H9 (cell line): ENCODE data around the gene ITSN1. TPM values are rescaled to one million over a fixed set of nuclear protein-coding genes. Genes with fewer than 3 reads are reported as not detected.

Experiments used
- DNase-seq: peaks from one replicate; pipeline ENCODE4 v3.0.0-alpha.2; 2017
- H2AFZ ChIP-seq: one replicate; pipeline ENCODE4 v1.6.1; 2013; ENCODE audit warnings: mild to moderate bottlenecking, low read length, control low read depth, moderate library complexity
- H2AK5ac ChIP-seq: 2 replicates; pipeline ENCODE4 v1.6.1; 2013; ENCODE audit warnings: low read length, control low read depth, mixed read lengths; ENCODE audit not compliant: insufficient read length
- H2BK120ac ChIP-seq: one replicate; pipeline ENCODE4 v1.6.1; 2013; ENCODE audit warnings: low read depth, mild to moderate bottlenecking, low read length, control low read depth, inconsistent platforms; ENCODE audit not compliant: poor library complexity, severe bottlenecking
- H2BK12ac ChIP-seq: 2 replicates; pipeline ENCODE4 v1.6.1; 2013; ENCODE audit warnings: low read length, control low read depth, mixed read lengths, low read depth; ENCODE audit not compliant: insufficient read length
- H2BK15ac ChIP-seq: 2 replicates; pipeline ENCODE4 v1.6.1; 2013; ENCODE audit warnings: low read depth, low read length, control low read depth
- H2BK20ac ChIP-seq: one replicate; pipeline ENCODE4 v1.6.1; 2013; ENCODE audit warnings: low read depth, mild to moderate bottlenecking, low read length, control low read depth, inconsistent platforms; ENCODE audit not compliant: poor library complexity, severe bottlenecking
- H2BK5ac ChIP-seq: 2 replicates; pipeline ENCODE4 v1.6.1; 2013; ENCODE audit warnings: low read length, control low read depth, mixed read lengths; ENCODE audit not compliant: insufficient read length
- H3K14ac ChIP-seq: 2 replicates; pipeline ENCODE4 v1.6.1; 2013; ENCODE audit warnings: low read length, control low read depth; ENCODE audit not compliant: insufficient read depth
- H3K18ac ChIP-seq: 2 replicates; pipeline ENCODE4 v1.6.1; 2013; ENCODE audit warnings: low read depth, mild to moderate bottlenecking, mixed read lengths, low read length, control low read depth; ENCODE audit not compliant: insufficient read length
- H3K23ac ChIP-seq: 2 replicates; pipeline ENCODE4 v1.6.1; 2013; ENCODE audit warnings: low read length, control low read depth, mixed read lengths, low read depth; ENCODE audit not compliant: insufficient read length
- H3K23me2 ChIP-seq: 2 replicates; pipeline ENCODE4 v1.6.1; 2013; ENCODE audit warnings: low read depth, mild to moderate bottlenecking, mixed read lengths, low read length, control low read depth; ENCODE audit not compliant: insufficient read length, poor library complexity, severe bottlenecking
- H3K27ac ChIP-seq: 2 replicates; pipeline ENCODE4 v1.5.1; 2013; ENCODE audit warnings: low read length, control low read depth, mixed read lengths, low read depth; ENCODE audit not compliant: insufficient read length
- H3K27me3 ChIP-seq: 2 replicates; pipeline ENCODE4 v1.6.1; 2013; ENCODE audit warnings: low read length, control low read depth, inconsistent platforms; ENCODE audit not compliant: insufficient read depth
- H3K4ac ChIP-seq: 2 replicates; pipeline ENCODE4 v1.6.1; 2013; ENCODE audit warnings: low read depth, mild to moderate bottlenecking, control low read depth, inconsistent platforms, low read length, moderate library complexity
- H3K4me1 ChIP-seq: 2 replicates; pipeline ENCODE4 v1.6.1; 2013; ENCODE audit warnings: low read length, control low read depth, inconsistent platforms; ENCODE audit not compliant: insufficient read depth
- H3K4me2 ChIP-seq: 2 replicates; pipeline ENCODE4 v1.6.1; 2013; ENCODE audit warnings: low read length, control low read depth, mixed read lengths; ENCODE audit not compliant: insufficient read length, insufficient read depth
- H3K56ac ChIP-seq: 2 replicates; pipeline ENCODE4 v1.6.1; 2013; ENCODE audit warnings: low read depth, mild to moderate bottlenecking, mixed read lengths, low read length, control low read depth; ENCODE audit not compliant: insufficient read length
- H3K79me1 ChIP-seq: 2 replicates; pipeline ENCODE4 v1.6.1; 2013; ENCODE audit warnings: low read depth, mild to moderate bottlenecking, moderate library complexity, low read length, control low read depth, inconsistent platforms; ENCODE audit not compliant: insufficient read depth, poor library complexity, severe bottlenecking
- H3K79me2 ChIP-seq: 2 replicates; pipeline ENCODE4 v1.6.1; 2013; ENCODE audit warnings: low read length, control low read depth, inconsistent platforms; ENCODE audit not compliant: insufficient read depth
- H3K9ac ChIP-seq: 2 replicates; pipeline ENCODE4 v1.6.1; 2013; ENCODE audit warnings: low read length, control low read depth, mixed read lengths; ENCODE audit not compliant: insufficient read length; ENCODE audit errors: extremely low read depth
- H3K9me3 ChIP-seq: one replicate; pipeline ENCODE4 v1.6.1; 2013; ENCODE audit warnings: low read depth, low read length, inconsistent platforms; ENCODE audit not compliant: control insufficient read depth
- H3T11ph ChIP-seq: one replicate; pipeline ENCODE4 v1.6.1; 2013; ENCODE audit warnings: mild to moderate bottlenecking, low read length, control low read depth, inconsistent platforms
- H4K20me1 ChIP-seq: one replicate; pipeline ENCODE4 v1.6.1; 2013; ENCODE audit not compliant: control insufficient read depth, insufficient read length, insufficient read depth
- H4K5ac ChIP-seq: 2 replicates; pipeline ENCODE4 v1.6.1; 2013; ENCODE audit warnings: low read depth, mild to moderate bottlenecking, mixed read lengths, low read length, control low read depth; ENCODE audit not compliant: insufficient read length
- H4K8ac ChIP-seq: replicated peaks from 2 replicates; pipeline ENCODE4 v1.6.1; 2013; ENCODE audit warnings: low read length, control low read depth, mixed read lengths, low read depth; ENCODE audit not compliant: insufficient read length
- H4K91ac ChIP-seq: 2 replicates; pipeline ENCODE4 v1.6.1; 2013; ENCODE audit warnings: low read depth, mild to moderate bottlenecking, moderate library complexity, mixed read lengths, low read length, control low read depth; ENCODE audit not compliant: insufficient read length
- H3K27ac Mint-ChIP-seq, 3 experiments: 2 replicates in 2 of 3; 3 replicates in 1 of 3; pipeline ENCODE4 v1.8.0; 2020 to 2021; ENCODE audit warnings: mixed read lengths in 3 of 3, mild to moderate bottlenecking in 1 of 3, moderate library complexity in 1 of 3
- H3K27me3 Mint-ChIP-seq: 2 replicates; pipeline ENCODE4 v1.8.0; 2021; ENCODE audit warnings: low read depth, mild to moderate bottlenecking, moderate library complexity, mixed read lengths
- H3K36me3 Mint-ChIP-seq, 3 experiments: 2 replicates in 2 of 3; 3 replicates in 1 of 3; pipeline ENCODE4 v1.8.0; 2020 to 2021; ENCODE audit warnings: low read depth in 3 of 3, mixed read lengths in 3 of 3; ENCODE audit not compliant: insufficient read depth in 1 of 3
- H3K4me1 Mint-ChIP-seq, 2 experiments: 2 replicates each; pipeline ENCODE4 v1.8.0; 2020; ENCODE audit warnings: mixed read lengths in 2 of 2
- H3K4me3 Mint-ChIP-seq, 2 experiments: 2 replicates in 1 of 2; 3 replicates in 1 of 2; pipeline ENCODE4 v1.8.0; 2020 to 2021; ENCODE audit warnings: mild to moderate bottlenecking in 2 of 2, mixed read lengths in 2 of 2, moderate library complexity in 1 of 2
- H3K9me3 Mint-ChIP-seq, 2 experiments: 2 replicates in 1 of 2; 3 replicates in 1 of 2; pipeline ENCODE4 v1.8.0; 2020; ENCODE audit warnings: mild to moderate bottlenecking in 2 of 2, mixed read lengths in 2 of 2, moderate library complexity in 1 of 2
- CTCF ChIP-seq: fragments of 200-600 bp; sonication (generic); conservative IDR thresholded peaks from 3 replicates; pipeline ENCODE4 v1.8.0; 2021; ENCODE audit warnings: antibody characterized with exemption, mild to moderate bottlenecking
- WGBS: extraction: QIAGEN DNeasy Blood & Tissue Kit; methylation state at CpG from one replicate; pipeline ENCODE4 v1.1.7; 2013; ENCODE audit warnings: missing lambda C conversion rate, low lambda C conversion rate, mixed read lengths; ENCODE audit not compliant: insufficient read length; ENCODE audit errors: extremely low coverage; 5-methylcytosine and 5-hydroxymethylcytosine counted together
- long read RNA-seq: library from polyadenylated mRNA; unstranded; transcript quantifications from one replicate; pipeline ENCODE4 v2.0.0, GENCODE V29; 2020
- total RNA-seq: library from RNA; stranded (reverse); gene quantifications from 2 replicates; pipeline ENCODE4 v1.2.1, GENCODE V29; 2021

ITSN1 gene
- 90.7 and 94.2 TPM in 2 replicates for total RNA-seq
- long read RNA-seq, full-length matches to known transcripts = 1 of 376 reads
- long read RNA-seq, partial matches to known transcripts = 332 of 376 reads
- long read RNA-seq, other reads (novel, unspliced or antisense) = 43 of 376 reads

GRCh38 chr21:33642027-33642895 lies at the start of gene ITSN1:
Gene ITSN1, plus strand, starts transcription at chr21:33642501. Its CDS starts 76,328 bp downstream, at chr21:33718829.
- no peak within 1 kb of the TSS for H2BK12ac ChIP-seq
- peaks cover 2% of the 10 kb centered on the region for H3K79me1 ChIP-seq
- WGBS = no CpG with 5 or more reads among the region's 71 CpGs

More at GRCh38 chr21:33642027-33642895, at the start of gene ITSN1:
- no peak within 1 kb of the TSS for H2BK15ac ChIP-seq
- Mint-ChIP-seq H3K9me3 (peaks cover 0 to 2% of the 10 kb centered on the region in 2 experiments; a peak in 1 of 5 replicates), H3K27me3 (no peaks in the 10 kb centered on the region), H3K4me3 (peak within 1 kb of the TSS; percentile 94 to 97), H3K4me1 (peaks cover 26 to 31% of the 10 kb centered on the region in 2 experiments), H3K36me3 (peaks cover 0 to 4% (median 2%) of the 10 kb centered on the region in 3 experiments; a peak in 3 of 7 replicates), H3K27ac (peak within 1 kb of the TSS; percentile 98 to 99 (median 99))
- H3K4ac ChIP-seq = no peak within 1 kb of the TSS
- no peak within 1 kb of the TSS for H3K23ac ChIP-seq
- DNase-seq = peak; percentile 99
- H2BK120ac ChIP-seq = no peak within 1 kb of the TSS
- peak within 1 kb of the TSS; percentile 49 for H3K27ac ChIP-seq
- peak within 1 kb of the TSS; percentile 42 for H2BK5ac ChIP-seq
- no peaks in the 10 kb centered on the region for H3K27me3 ChIP-seq
- no peak within 1 kb of the TSS for H4K5ac ChIP-seq
- H3K56ac ChIP-seq = no peak within 1 kb of the TSS
- no peak within 1 kb of the TSS for H2BK20ac ChIP-seq
- H3K14ac ChIP-seq = peak within 1 kb of the TSS; percentile 96
- H3K18ac ChIP-seq = peak within 1 kb of the TSS; percentile 95
- no peak for TF ChIP-seq CTCF
- no peak within 1 kb of the TSS for H3T11ph ChIP-seq
- 0 out of 2 replicates have a peak, but pooled peaks cover 4% of the 10 kb centered on the region for H3K4me1 ChIP-seq
- H3K9ac ChIP-seq = peak within 1 kb of the TSS; percentile 90
- peaks cover 11% of the 10 kb centered on the region for H3K23me2 ChIP-seq
- no peaks in the 10 kb centered on the region for H3K9me3 ChIP-seq
- H3K79me2 ChIP-seq = peaks cover 30% of the 10 kb centered on the region; the same call in 1 of the 2 replicates
- peak within 1 kb of the TSS; percentile 95 for H3K4me2 ChIP-seq
- no peaks in the 10 kb centered on the region for H4K20me1 ChIP-seq
- H2AK5ac ChIP-seq = no peak within 1 kb of the TSS
- no peak within 1 kb of the TSS for H4K8ac ChIP-seq
- H4K91ac ChIP-seq = no peak within 1 kb of the TSS
- peak within 1 kb of the TSS; percentile 68 for H2AFZ ChIP-seq
